Activated T-cell treated with anti-CD3 and anti-CD28 coated beads, Interleukin-2, amount 50 U/mL, for 72 hours (primary cell): ENCODE results near the gene FLT4. TPM values are rescaled to one million over a fixed set of nuclear protein-coding genes. Genes with fewer than 3 reads are reported as not detected.

Source experiments
- ATAC-seq, 2 donors: fragments of 150-1000 bp; cut with Tn5 transposase; replicated peaks in 1 of 2; 2 replicates each; pipeline ENCODE4 v1.10.0; 2021; ENCODE audit warnings: moderate library complexity in 2 of 2, mild to moderate bottlenecking in 1 of 2
- DNase-seq, 2 donors: peaks; one replicate each; pipeline ENCODE4 v3.0.0; 2021 to 2022; ENCODE audit warnings: mixed read lengths in 1 of 2
- H3K27ac Mint-ChIP-seq: one replicate; pipeline ENCODE4 v1.8.0; 2022; ENCODE audit warnings: mild to moderate bottlenecking, moderate library complexity, mixed read lengths
- H3K27me3 Mint-ChIP-seq: one replicate; pipeline ENCODE4 v1.8.0; 2022; ENCODE audit warnings: low read depth, mixed read lengths
- H3K36me3 Mint-ChIP-seq, 2 donors: one replicate each; pipeline ENCODE4 v1.8.0; 2022; ENCODE audit warnings: mixed read lengths in 2 of 2, mild to moderate bottlenecking in 1 of 2; ENCODE audit not compliant: insufficient read depth in 2 of 2
- H3K4me1 Mint-ChIP-seq: one replicate; pipeline ENCODE4 v1.8.0; 2022; ENCODE audit warnings: low read depth, mixed read lengths
- H3K4me3 Mint-ChIP-seq, 2 donors: one replicate each; pipeline ENCODE4 v1.8.0; 2022; ENCODE audit warnings: mild to moderate bottlenecking in 2 of 2, mixed read lengths in 2 of 2, moderate library complexity in 2 of 2
- H3K9me3 Mint-ChIP-seq, 2 donors: one replicate each; pipeline ENCODE4 v1.8.0; 2022; ENCODE audit warnings: mixed read lengths in 2 of 2
- total RNA-seq, 2 donors: library from RNA; stranded (reverse); gene quantifications; one replicate each; pipeline ENCODE4 v1.2.3, GENCODE V29; 2022

The FLT4 gene
- total RNA-seq, 2 donors from 2014 or later, result 0.79 to 1.7 TPM

DNA sequence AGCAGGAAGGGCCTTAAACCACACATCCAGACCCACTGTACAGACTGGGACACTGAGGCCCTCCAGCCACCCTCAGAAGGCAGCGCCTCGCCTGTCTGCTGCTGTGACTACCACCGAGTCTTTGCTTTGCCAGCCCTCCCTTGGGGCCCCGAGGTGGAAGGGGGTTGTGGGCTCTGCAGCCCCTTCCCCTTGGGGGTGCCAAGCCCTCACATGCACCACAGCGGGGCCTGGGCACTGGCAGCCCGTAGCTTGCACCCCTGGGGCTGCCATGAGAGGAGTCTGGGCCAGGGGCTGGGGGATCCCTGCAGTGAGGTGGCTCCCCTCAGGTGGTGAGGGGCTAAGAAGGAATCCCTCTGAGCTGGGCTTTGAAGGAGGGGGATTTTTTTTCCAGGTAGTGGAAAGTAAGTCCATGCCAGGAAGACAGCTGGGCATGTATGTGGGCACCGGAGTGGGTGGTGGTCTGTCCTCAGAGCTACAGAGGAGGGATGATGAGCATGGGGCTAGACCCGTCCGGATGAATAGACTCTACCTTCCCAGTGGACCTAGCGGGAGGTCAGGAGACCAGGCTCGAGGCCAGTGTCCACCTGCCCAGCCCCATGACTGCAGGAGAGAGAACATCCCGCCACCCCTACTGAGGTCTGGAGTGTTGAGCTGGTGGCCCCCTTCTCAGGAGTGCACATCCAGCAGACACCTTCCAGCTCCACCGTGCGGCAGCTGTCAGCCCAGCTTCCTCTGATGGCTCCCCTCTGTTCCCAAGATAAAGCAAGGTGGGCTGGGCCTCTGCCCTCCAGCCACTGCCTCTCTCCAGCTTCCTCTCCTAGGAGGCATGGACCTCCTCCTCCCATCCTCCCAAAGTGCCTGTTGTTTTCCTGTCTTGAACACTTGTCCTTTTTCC, 15.9 kb downstream of the FLT4 start:
- no peak for DNase-seq
- no peak overlapping the region for H3K4me3 Mint-ChIP-seq
- H3K27ac Mint-ChIP-seq, result no peak overlapping the region

DNA sequence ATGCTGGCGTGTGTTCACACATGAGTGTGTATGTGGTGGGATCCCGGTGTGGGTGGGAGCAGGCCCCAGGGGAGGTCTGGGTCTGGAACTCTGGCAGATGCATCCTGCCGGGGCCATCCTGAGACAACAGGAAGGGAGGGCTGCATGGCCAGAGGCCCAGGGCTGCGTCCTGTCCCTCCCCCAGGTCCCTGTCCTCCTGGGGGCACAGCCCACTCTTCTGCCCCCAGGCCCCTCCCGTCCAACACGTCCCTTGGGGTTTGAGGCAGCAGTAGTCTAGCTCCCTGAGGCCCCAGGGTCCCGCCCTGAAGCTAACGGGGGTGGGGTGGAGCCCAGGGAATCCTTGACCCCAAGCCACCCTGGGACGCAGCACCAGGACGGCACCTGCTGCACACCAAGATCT, 16.6 kb downstream of the FLT4 start:
- no peak for ATAC-seq
- H3K27ac Mint-ChIP-seq, result no peak overlapping the region
- H3K4me1 Mint-ChIP-seq, result no peaks in the 10 kb centered on the region
- no peak overlapping the region for H3K4me3 Mint-ChIP-seq
- no peaks in the 10 kb centered on the region for H3K9me3 Mint-ChIP-seq
- DNase-seq, result no peak
- no peaks in the 10 kb centered on the region for H3K36me3 Mint-ChIP-seq
- no peaks in the 10 kb centered on the region for H3K27me3 Mint-ChIP-seq

More for the DNA sequence above, 15.9 kb downstream of the FLT4 start:
- H3K36me3 Mint-ChIP-seq, result no peaks in the 10 kb centered on the region
- no peak for ATAC-seq
- no peaks in the 10 kb centered on the region for H3K27me3 Mint-ChIP-seq
- H3K4me1 Mint-ChIP-seq, result no peaks in the 10 kb centered on the region
- no peaks in the 10 kb centered on the region for H3K9me3 Mint-ChIP-seq

DNA sequence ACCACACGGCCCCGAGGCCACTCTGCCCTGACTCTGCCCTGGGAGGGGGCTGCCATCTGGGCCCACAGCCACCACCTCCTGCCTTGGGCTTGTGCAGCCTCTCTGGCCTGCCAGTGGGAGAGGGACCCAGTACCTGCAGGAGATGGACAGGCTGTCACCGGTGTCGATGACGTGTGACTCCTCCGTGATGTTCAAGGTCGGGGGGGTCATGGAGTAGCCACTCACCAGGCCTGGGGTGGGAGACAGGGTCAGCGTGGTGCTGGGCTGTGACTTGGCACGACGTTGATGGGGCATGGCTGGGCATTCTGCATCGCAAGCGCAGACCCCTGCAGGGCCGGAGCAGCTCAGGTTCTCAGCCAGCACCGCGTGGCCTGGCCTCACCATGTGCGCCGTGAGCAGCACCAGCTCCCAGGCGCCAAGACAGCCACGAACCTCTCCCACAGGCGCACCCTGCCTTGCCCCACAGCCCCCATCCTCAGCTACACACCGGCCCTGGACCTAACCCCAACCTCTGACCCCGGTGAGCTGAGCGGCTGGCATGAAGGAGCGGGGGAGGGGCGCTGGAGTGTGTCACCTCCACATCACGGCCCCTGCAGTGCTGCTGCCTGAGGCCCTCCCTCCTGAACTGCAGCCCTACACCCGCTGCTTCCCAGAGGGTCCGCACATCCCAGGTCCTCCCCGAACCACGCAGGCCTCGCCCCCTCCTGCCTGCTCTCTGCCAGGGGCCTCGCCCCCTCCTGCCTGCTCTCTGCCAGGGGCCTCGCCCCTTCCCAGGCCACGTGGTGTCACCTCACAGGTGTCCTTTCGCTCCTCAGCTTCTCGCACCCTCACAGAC, 17.6 kb downstream of the FLT4 start:
- DNase-seq (no peak), ATAC-seq (no peak)
- H3K36me3 Mint-ChIP-seq, result no peaks in the 10 kb centered on the region
- no peaks in the 10 kb centered on the region for H3K9me3 Mint-ChIP-seq
- no peak overlapping the region for H3K4me3 Mint-ChIP-seq
- H3K27me3 Mint-ChIP-seq, result no peaks in the 10 kb centered on the region
- H3K4me1 Mint-ChIP-seq, result no peaks in the 10 kb centered on the region
- no peak overlapping the region for H3K27ac Mint-ChIP-seq

DNA sequence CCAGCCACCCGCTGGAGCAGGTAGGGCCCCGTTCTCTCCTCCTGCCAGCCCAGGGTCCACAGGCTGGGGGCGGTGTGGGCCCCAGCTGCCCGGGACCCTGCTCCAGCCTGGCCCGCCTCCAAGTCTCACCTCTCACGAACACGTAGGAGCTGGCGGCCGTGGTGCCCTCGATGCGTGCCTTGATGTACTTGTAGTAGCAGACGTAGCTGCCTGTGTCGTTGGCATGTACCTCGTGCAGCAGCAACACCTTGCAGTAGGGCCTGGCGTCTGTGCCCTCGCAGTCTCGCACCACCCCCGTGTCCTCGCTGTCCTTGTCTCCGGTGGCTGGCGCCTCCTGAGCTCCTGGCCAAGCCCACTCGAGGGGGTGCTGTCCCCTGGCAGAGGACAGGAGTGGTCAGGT, 19.0 kb downstream of the FLT4 start:
- Mint-ChIP-seq H3K4me1 (no peaks in the 10 kb centered on the region), H3K27me3 (no peaks in the 10 kb centered on the region), H3K9me3 (no peaks in the 10 kb centered on the region), H3K36me3 (no peaks in the 10 kb centered on the region), H3K4me3 (no peak overlapping the region), H3K27ac (no peak overlapping the region)
- DNase-seq (no peak), ATAC-seq (no peak)

DNA sequence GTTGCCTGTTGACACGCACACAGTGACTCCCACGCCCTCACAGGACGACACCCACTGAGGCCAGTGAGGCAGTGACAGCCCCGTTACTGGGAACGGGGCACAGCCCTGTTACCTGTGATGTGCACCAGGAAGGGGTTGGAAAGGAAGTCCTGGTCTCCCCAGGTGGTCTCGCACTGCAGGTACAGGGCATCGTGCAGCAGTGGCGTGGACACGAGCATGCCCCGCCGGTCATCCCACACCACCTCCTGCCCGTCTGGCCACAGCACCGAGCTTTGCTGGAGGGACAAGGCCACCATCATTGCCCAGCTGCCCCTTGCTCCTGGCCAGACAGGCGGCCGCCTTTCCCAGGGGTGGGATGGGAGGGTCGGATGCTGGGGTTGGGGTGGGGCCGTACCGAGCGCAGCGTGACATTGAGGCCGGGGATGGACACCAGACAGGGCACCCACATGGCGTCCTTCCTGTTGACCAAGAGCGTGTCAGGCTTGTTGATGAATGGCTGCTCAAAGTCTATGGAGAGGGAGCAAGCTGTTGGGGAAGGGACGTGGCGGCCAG, 19.5 kb downstream of the FLT4 start:
- DNase-seq (no peak), ATAC-seq (no peak)
- Mint-ChIP-seq H3K36me3 (no peaks in the 10 kb centered on the region), H3K4me1 (no peaks in the 10 kb centered on the region), H3K27me3 (no peaks in the 10 kb centered on the region), H3K27ac (no peak overlapping the region), H3K9me3 (no peaks in the 10 kb centered on the region), H3K4me3 (no peak overlapping the region)

DNA sequence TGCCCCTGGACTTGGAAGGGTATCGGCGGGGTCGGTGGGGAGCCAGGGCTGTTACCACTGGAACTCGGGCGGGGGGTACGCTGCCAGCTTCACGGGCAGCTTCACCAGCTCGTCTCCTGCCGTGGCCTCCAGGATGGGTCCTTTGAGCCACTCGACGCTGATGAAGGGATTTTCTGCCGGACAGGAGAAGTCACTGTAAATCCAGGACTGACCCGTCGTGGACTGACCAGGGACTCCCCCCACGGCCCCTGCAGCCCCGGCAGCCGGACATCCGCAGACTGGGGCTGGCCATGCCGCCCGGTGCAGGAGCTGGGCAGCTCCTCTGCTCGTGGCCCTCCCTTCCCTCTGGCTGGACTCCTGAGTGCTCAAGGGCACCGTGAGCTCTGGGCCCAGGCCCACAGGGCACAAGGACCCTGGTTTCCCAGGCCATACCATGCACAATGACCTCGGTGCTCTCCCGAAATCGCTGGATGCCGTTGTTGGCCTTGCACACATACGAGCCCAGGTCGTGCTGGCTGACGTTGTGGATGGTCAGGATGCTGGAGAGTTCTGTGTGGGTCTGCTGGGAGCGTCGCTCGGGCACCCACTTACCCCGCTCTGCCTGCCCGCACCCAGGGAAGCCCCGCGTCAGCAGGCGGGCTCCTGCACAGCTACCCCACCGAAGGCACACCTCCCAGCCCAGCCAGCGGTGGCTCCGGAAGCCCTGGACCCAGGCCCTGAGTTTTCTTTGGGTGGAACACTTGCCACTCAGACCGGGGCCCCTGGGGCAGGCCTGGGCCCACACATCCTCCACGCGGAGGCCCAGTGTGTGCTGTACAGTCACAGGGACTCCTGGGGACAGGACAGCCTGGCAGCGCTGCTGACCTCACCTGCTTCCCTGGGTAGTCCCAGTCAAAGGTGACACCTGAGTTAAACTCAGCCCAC, 20.3 kb downstream of the FLT4 start:
- Mint-ChIP-seq H3K27ac (no peak overlapping the region), H3K9me3 (no peaks in the 10 kb centered on the region)

DNA sequence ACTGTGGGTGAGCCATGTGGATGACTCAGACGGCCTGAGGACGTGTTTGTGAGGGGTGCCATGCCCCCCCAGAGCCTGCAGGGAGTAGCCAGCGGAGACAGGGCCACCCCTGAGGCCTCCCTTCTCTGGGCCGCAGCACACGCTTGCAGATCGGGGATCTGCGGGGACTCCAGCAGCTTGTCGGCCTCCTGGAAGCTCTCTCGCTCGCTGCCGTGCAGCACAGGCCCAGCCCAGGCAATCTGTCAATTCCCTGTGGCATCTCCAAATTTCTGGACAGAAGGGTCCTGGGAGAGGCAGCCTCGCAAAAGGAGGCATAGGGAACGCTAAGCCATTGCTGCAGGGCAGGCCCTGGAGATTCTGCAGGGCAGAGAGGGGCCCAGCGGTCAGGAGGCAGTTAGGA, 21.2 kb downstream of the FLT4 start:
- H3K36me3 Mint-ChIP-seq, result no peaks in the 10 kb centered on the region
- ATAC-seq, result no peak
- H3K4me1 Mint-ChIP-seq, result peaks cover 6% of the 10 kb centered on the region

More for the DNA sequence above, 20.3 kb downstream of the FLT4 start:
- Mint-ChIP-seq H3K27me3 (no peaks in the 10 kb centered on the region), H3K4me1 (no peaks in the 10 kb centered on the region), H3K4me3 (no peak overlapping the region), H3K36me3 (no peaks in the 10 kb centered on the region)
- ATAC-seq (no peak), DNase-seq (no peak)

DNA sequence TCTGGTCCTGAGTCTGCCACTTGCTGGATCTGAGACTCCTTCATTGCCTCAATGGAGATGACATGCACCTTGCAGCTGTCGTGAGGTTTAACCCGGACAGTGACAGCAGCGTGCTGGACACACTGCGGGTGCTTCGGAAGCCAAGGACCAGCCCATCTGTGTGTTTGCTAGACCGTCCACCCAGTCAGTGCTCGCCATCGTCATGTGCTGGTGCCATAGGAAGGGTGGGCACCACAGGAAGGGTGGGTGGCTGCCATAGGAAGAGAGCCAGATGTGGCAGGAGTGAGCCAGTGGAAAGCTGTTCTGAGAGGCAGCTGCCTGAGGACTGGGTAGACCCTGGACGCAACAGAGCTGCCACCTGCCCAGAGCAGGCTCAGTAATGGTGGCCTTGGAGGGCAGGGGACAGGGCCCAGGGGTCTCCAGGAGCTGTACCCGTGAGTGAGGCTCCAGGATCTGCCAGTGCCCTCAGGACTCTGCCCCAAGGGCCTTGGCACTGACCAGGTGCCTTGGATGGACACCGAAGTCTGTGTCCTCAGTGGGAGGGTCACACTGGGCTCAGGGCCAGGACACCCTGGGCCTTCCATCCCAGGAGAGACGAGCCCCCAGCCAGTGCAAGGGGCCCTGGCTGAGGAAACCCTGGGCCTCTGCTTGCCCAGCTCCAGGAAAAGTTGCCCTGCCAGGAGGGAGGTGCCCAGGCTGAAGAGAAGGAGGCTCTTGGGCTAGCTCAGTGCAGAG, 21.8 kb downstream of the FLT4 start:
- H3K4me3 Mint-ChIP-seq, result no peak overlapping the region
- peaks cover 6% of the 10 kb centered on the region for H3K4me1 Mint-ChIP-seq
- DNase-seq (no peak), ATAC-seq (no peak)
- H3K36me3 Mint-ChIP-seq, result no peaks in the 10 kb centered on the region
- H3K27ac Mint-ChIP-seq, result no peak overlapping the region
- H3K27me3 Mint-ChIP-seq, result no peaks in the 10 kb centered on the region
- H3K9me3 Mint-ChIP-seq, result no peaks in the 10 kb centered on the region

More for the DNA sequence above, 21.2 kb downstream of the FLT4 start:
- DNase-seq, result no peak
- H3K27me3 Mint-ChIP-seq, result no peaks in the 10 kb centered on the region
- no peak overlapping the region for H3K4me3 Mint-ChIP-seq
- no peaks in the 10 kb centered on the region for H3K9me3 Mint-ChIP-seq
- H3K27ac Mint-ChIP-seq, result no peak overlapping the region

DNA sequence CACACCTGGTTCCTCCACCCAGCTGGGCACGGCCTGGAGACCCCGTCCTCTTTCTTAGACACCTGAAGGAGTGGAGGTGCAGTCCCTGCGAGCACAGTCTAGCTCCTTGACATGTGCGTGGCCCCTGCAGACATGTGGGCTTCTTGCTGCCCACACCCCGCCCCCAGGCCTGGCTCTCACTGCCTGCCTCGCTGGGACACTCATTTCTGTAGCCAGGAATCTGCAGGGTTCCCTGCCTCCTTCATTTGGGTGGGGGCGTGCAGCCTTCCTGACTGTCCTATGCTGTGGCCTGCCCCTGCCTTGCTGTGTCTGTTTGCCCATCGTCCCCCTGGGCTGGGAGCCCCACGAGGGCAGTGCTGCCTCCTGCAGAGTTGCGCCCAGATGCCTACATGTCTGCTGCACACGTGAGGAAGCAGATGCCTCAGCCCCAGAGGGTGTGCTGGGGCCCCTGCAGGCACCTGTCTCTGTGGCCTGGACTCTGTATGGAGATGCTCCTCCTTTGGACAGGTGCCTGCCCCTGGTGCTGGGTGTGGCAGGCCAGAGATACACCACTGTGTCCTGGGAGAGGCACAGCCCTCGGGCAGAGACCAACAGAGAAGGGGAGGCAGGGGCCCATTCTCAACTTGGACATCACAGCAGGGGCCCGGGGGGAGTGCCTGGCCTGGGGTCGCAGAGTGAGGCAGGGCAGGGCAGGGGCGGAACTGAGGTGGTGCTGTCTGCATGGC, 22.6 kb downstream of the FLT4 start:
- no peaks in the 10 kb centered on the region for H3K9me3 Mint-ChIP-seq
- no peaks in the 10 kb centered on the region for H3K27me3 Mint-ChIP-seq
- no peak for ATAC-seq
- no peak overlapping the region for H3K27ac Mint-ChIP-seq
- peaks cover 6% of the 10 kb centered on the region for H3K4me1 Mint-ChIP-seq
- no peaks in the 10 kb centered on the region for H3K36me3 Mint-ChIP-seq
- no peak overlapping the region for H3K4me3 Mint-ChIP-seq
- no peak for DNase-seq

DNA sequence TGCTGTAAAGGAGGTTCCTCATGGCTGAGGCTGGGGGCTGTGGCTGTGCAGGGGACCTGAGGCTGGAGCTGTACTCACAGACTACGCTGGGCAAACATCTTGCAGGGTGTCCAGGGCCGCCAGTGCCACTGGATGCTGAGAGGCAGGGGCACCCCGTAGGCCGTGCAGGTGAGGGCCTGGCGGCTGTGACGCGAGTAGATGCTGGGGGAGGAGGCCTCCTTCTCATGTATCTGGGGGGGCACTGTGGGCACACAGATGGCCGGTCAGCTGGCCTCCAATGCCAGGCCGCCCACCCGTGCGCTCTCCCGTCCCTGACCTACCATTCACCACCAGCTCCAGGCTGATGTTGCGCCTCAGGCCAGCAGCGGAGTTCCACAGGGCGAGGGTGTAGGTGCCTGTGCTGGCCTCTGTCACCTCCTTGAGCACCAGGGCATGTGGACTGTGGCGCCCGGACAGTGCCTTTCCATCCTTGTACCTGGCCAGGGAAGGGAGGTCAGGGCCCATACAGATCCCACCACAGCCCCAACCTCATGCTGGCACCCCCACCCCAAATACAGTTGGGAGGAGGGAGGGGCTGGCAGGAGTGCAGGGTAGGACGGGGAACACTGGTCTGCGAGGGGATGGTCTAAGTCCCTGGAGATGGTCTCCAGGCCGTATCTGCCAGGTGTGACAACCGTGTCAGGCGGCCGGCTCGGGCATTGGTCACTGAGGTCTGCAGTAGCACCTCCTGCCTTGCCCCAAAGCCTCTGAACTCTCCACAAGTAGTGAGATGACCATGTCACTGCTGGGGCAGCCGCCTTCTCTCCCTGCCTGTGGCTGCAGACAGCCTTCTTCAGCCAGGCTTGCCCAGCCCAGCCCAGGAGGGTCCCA, 23.4 kb downstream of the FLT4 start:
- DNase-seq (no peak), ATAC-seq (no peak)
- H3K36me3 Mint-ChIP-seq, result no peaks in the 10 kb centered on the region
- H3K9me3 Mint-ChIP-seq, result no peaks in the 10 kb centered on the region
- H3K4me1 Mint-ChIP-seq, result peaks cover 6% of the 10 kb centered on the region
- no peak overlapping the region for H3K4me3 Mint-ChIP-seq
- H3K27me3 Mint-ChIP-seq, result no peaks in the 10 kb centered on the region
- H3K27ac Mint-ChIP-seq, result no peak overlapping the region
